PC-9 (cell line): ENCODE results near the gene NHLRC1.

ENCODE experiments used
- CTCF ChIP-seq: fragments of 200-600 bp; sonication (generic); conservative IDR thresholded peaks from 2 replicates; pipeline ENCODE4 v1.6.1; 2017; ENCODE audit warnings: mixed run types, antibody characterized with exemption, mild to moderate bottlenecking, moderate library complexity
- EZH2 ChIP-seq: fragments of 200-600 bp; sonication (generic); IDR thresholded peaks from 2 replicates; pipeline ENCODE4 v1.8.0; 2017; ENCODE audit warnings: antibody characterized with exemption, low read depth

- no peak for TF ChIP-seq CTCF
- TF ChIP-seq EZH2 = no peak
These were observed 7.1 kb downstream of the NHLRC1 start for GRCh38 chr6:18115356-18115755.
